Retinal pigment epithelial cell (primary cell): Measurements from ENCODE around the gene CNDP1.

Experiments
- DNase-seq: peaks from one replicate; pipeline ENCODE4 v3.0.0-alpha.2; 2010; ENCODE audit warnings: low read depth
- H3K4me3 ChIP-seq: 2 replicates; pipeline ENCODE4 v1.5.1; 2011; ENCODE audit warnings: mild to moderate bottlenecking, low read length, control low read depth, moderate library complexity
- CTCF ChIP-seq: conservative IDR thresholded peaks from 2 replicates; pipeline ENCODE4 v1.5.1; 2011; ENCODE audit warnings: low read depth, low read length, control low read depth, inconsistent platforms

CNDP1 gene

GRCh38 chr18:74510770-74511095, 23.6 kb upstream of the CNDP1 start:
- TF ChIP-seq CTCF = no peak
- H3K4me3 ChIP-seq = no peak overlapping the region
- no peak for DNase-seq

GRCh38 chr18:74511823-74512222, 22.5 kb upstream of the CNDP1 start:
- H3K4me3 ChIP-seq = no peak overlapping the region
- DNase-seq = no peak
- no peak for TF ChIP-seq CTCF

GRCh38 chr18:74512321-74513053, 21.8 kb upstream of the CNDP1 start:
- DNase-seq = no peak
- no peak overlapping the region for H3K4me3 ChIP-seq
- TF ChIP-seq CTCF = no peak

GRCh38 chr18:74513149-74513882, 21.0 kb upstream of the CNDP1 start:
- DNase-seq = no peak
- no peak for TF ChIP-seq CTCF
- no peak overlapping the region for H3K4me3 ChIP-seq

- TF ChIP-seq CTCF = no peak
- no peak overlapping the region for H3K4me3 ChIP-seq
- no peak for DNase-seq
Observed at GRCh38 chr18:74513883-74514205, 20.5 kb upstream of the CNDP1 start.

GRCh38 chr18:74514860-74515495, 19.3 kb upstream of the CNDP1 start:
- no peak for TF ChIP-seq CTCF
- DNase-seq = no peak
- H3K4me3 ChIP-seq = no peak overlapping the region
